Measurements from ENCODE around the gene ADAMTS18. TPM values are rescaled to one million over a fixed set of nuclear protein-coding genes. Genes with fewer than 3 reads are reported as not detected.

The ADAMTS18 gene
- total RNA-seq, 2 experiments from 2014 or later = not detected

- CTCF ChIA-PET = no interaction called here
- POLR2A ChIA-PET = no interaction called here
These were observed 38.4 kb downstream of the ADAMTS18 start for GRCh38 chr16:77396461-77396860.

GRCh38 chr16:77394699-77395098 is 40.1 kb downstream of the ADAMTS18 start:
- ChIA-PET CTCF (no interaction called here), POLR2A (no interaction called here)

- CTCF ChIA-PET = no interaction called here
- POLR2A ChIA-PET = no interaction called here
These were observed 40.9 kb downstream of the ADAMTS18 start for GRCh38 chr16:77393955-77394354.

- CTCF ChIA-PET = no interaction called here
- POLR2A ChIA-PET = no interaction called here
These were observed 47.0 kb downstream of the ADAMTS18 start for GRCh38 chr16:77387815-77388209.

- POLR2A ChIA-PET = no interaction called here
- CTCF ChIA-PET = no interaction called here
These were observed 47.7 kb downstream of the ADAMTS18 start for GRCh38 chr16:77386831-77387814.

GRCh38 chr16:77385481-77385880 is 49.4 kb downstream of the ADAMTS18 start:
- ChIA-PET CTCF (no interaction called here), POLR2A (no interaction called here)

- CTCF ChIA-PET = no interaction called here
- POLR2A ChIA-PET = no interaction called here
These were observed 51.1 kb downstream of the ADAMTS18 start for GRCh38 chr16:77383606-77384187.

GRCh38 chr16:77376358-77376757 is 58.5 kb downstream of the ADAMTS18 start:
- ChIA-PET POLR2A (no interaction called here), CTCF (interaction anchor here (0.7 to 1.2 kb wide), 3 partner anchors 75 to 208 kb away, joined by 4 to 5 read pairs (median 4); no protein-coding TSS in a partner anchor)

- POLR2A ChIA-PET = no interaction called here
- CTCF ChIA-PET = no interaction called here
These were observed 59.4 kb downstream of the ADAMTS18 start for GRCh38 chr16:77375396-77375795.

GRCh38 chr16:77374384-77374783 is 60.5 kb downstream of the ADAMTS18 start:
- ChIA-PET CTCF (no interaction called here), POLR2A (no interaction called here)

GRCh38 chr16:77373726-77374125 is 61.1 kb downstream of the ADAMTS18 start:
- ChIA-PET POLR2A (no interaction called here), CTCF (no interaction called here)

- CTCF ChIA-PET = no interaction called here
- POLR2A ChIA-PET = no interaction called here
These were observed 70.1 kb downstream of the ADAMTS18 start for GRCh38 chr16:77364770-77365169.

GRCh38 chr16:77359065-77359502 is 75.8 kb downstream of the ADAMTS18 start:
- ChIA-PET POLR2A (no interaction called here), CTCF (no interaction called here)

GRCh38 chr16:77353587-77354263 is 81.1 kb downstream of the ADAMTS18 start:
- ChIA-PET POLR2A (no interaction called here), CTCF (interaction anchor here (0.9 kb wide), 1 partner anchor 230 kb away, joined by 3 read pairs; no protein-coding TSS in a partner anchor)

GRCh38 chr16:77344341-77344740 is 90.5 kb downstream of the ADAMTS18 start:
- ChIA-PET CTCF (no interaction called here), POLR2A (no interaction called here)

GRCh38 chr16:77336637-77337036 is 98.2 kb downstream of the ADAMTS18 start:
- ChIA-PET POLR2A (no interaction called here), CTCF (no interaction called here)

- POLR2A ChIA-PET = no interaction called here
- CTCF ChIA-PET = no interaction called here
These were observed 99.1 kb downstream of the ADAMTS18 start for GRCh38 chr16:77335652-77336234.

GRCh38 chr16:77332792-77333191 is 102.0 kb downstream of the ADAMTS18 start:
- POLR2A ChIA-PET = interaction anchor here (0.6 kb wide), 1 partner anchor 23 kb away, joined by 4 read pairs; no protein-coding TSS in a partner anchor
- CTCF ChIA-PET = no interaction called here

- ChIA-PET POLR2A (no interaction called here), CTCF (interaction anchor here (0.6 kb wide), 1 partner anchor 16 kb away, joined by 3 read pairs; no protein-coding TSS in a partner anchor)
These were observed 102.8 kb downstream of the ADAMTS18 start for GRCh38 chr16:77331802-77332586.

GRCh38 chr16:77331043-77331442 is 103.8 kb downstream of the ADAMTS18 start:
- POLR2A ChIA-PET = no interaction called here
- CTCF ChIA-PET = no interaction called here
